GM18519 (cell line): ENCODE measurements around the gene MPRIP.

ENCODE experiments used
- ATAC-seq: cut with Tn5 transposase; IDR thresholded peaks from one replicate; pipeline ENCODE4 v1.9.1; 2021; ENCODE audit warnings: mild to moderate bottlenecking, moderate library complexity; ENCODE audit not compliant: unreplicated experiment, low FRiP score

Gene MPRIP

GRCh38 chr17:17224137-17224536 is 181.9 kb downstream of the MPRIP start:
- no peak for ATAC-seq

GRCh38 chr17:17225901-17226300 is 183.6 kb downstream of the MPRIP start:
- no peak for ATAC-seq

- no peak for ATAC-seq
Measured at GRCh38 chr17:17226451-17227265, 184.4 kb downstream of the MPRIP start.

- no peak for ATAC-seq
Measured at GRCh38 chr17:17227608-17228520, 185.6 kb downstream of the MPRIP start.

- ATAC-seq, result no peak
Measured at GRCh38 chr17:17228521-17229279, 186.4 kb downstream of the MPRIP start.

- ATAC-seq, result no peak
Measured at GRCh38 chr17:17229416-17230384, 187.4 kb downstream of the MPRIP start.

- no peak for ATAC-seq
Measured at GRCh38 chr17:17231621-17232302, 189.5 kb downstream of the MPRIP start.

- no peak for ATAC-seq
Measured at GRCh38 chr17:17232303-17232621, 190.0 kb downstream of the MPRIP start.

- no peak for ATAC-seq
Measured at GRCh38 chr17:17235212-17236174, 193.2 kb downstream of the MPRIP start.

- no peak for ATAC-seq
Measured at GRCh38 chr17:17236295-17237025, 194.2 kb downstream of the MPRIP start.

- no peak for ATAC-seq
Measured at GRCh38 chr17:17237026-17237799, 195.0 kb downstream of the MPRIP start, which contains the start of gene FLCN. FLCN (minus strand) TSS chr17:17237168; CDS start chr17:17228137, 9,031 bp downstream.

GRCh38 chr17:17239832-17240231 is 197.6 kb downstream of the MPRIP start:
- no peak for ATAC-seq

GRCh38 chr17:17241656-17242055 is 199.4 kb downstream of the MPRIP start:
- no peak for ATAC-seq

- ATAC-seq, result no peak
Measured at GRCh38 chr17:17242246-17242645, 200.0 kb downstream of the MPRIP start.
